Measurements from ENCODE around the gene GARIN5A.

GRCh38 chr19:50506700-50507099 is 30.1 kb upstream of the GARIN5A start:
- no peak for TF ChIP-seq POLR2A (IDR thresholded peaks at IDR 0.05)
- TF ChIP-seq, protein P1, sequence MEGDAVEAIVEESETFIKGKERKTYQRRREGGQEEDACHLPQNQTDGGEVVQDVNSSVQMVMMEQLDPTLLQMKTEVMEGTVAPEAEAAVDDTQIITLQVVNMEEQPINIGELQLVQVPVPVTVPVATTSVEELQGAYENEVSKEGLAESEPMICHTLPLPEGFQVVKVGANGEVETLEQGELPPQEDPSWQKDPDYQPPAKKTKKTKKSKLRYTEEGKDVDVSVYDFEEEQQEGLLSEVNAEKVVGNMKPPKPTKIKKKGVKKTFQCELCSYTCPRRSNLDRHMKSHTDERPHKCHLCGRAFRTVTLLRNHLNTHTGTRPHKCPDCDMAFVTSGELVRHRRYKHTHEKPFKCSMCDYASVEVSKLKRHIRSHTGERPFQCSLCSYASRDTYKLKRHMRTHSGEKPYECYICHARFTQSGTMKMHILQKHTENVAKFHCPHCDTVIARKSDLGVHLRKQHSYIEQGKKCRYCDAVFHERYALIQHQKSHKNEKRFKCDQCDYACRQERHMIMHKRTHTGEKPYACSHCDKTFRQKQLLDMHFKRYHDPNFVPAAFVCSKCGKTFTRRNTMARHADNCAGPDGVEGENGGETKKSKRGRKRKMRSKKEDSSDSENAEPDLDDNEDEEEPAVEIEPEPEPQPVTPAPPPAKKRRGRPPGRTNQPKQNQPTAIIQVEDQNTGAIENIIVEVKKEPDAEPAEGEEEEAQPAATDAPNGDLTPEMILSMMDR (IDR thresholded peaks at IDR 0.05) = no peak

Measured in adrenal gland (tissue), 5 donors.